ENCODE results near the gene MAPK4. TPM values are rescaled to one million over a fixed set of nuclear protein-coding genes. Genes with fewer than 3 reads are reported as not detected.

Gene MAPK4
- total RNA-seq, 1 donor from 2014 or later: 2.2 TPM

DNA sequence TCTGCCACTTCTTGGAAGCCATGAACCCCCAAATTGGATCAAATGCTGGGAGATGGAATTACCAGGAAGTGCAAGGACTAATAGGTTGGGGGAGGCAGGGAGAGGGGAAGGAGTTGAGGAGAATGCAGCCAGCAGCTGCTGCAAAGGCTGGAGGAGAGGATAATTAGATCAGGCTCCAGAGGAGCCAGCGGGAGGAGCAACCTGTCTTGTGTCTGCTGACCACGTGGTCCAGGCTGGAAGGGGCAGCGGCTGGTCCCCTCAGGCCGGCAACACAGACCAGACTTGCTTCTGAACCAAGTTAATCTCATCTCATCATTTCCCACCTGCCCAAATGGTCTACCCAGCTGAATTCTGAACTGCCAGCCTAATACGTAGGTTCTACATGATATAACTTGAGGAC is 191.6 kb downstream of the MAPK4 start:
- DNase-seq (ENCODE audit: extremely low spot score in 2 of 2): peak in 1 of 2 donors; percentile 70
- intact Hi-C loops (cut with DNase I): no loop called here

DNA sequence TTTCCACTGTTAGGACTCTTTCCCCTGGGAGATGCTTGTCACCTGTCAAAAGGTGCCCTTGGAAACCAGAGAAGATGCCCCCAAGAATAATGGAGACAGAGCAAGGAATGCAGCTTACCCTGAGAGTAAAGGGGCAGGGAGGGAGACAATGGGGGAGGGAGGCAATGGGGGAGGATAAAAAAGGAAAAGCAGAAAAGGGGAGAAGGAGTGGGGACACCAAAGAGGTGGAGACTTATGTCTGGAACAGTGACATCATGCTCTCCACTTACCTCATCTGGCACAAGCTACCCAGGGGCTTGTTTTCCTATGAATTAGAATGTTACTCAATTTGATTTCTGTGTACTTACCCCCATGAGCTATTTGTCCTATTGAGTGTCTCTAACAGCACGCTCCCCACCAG is 192.1 kb downstream of the MAPK4 start:
- Histone ChIP-seq H3K9me3 (no peaks in the 10 kb centered on the region), H3K36me3 (no peaks in the 10 kb centered on the region), H3K4me3 (no peak overlapping the region), H3K27me3 (no peaks in the 10 kb centered on the region), H3K4me1 (no peaks in the 10 kb centered on the region), H3K27ac (no peak overlapping the region)
- peak in 1 of 2 donors; percentile 29 for DNase-seq (ENCODE audit: extremely low spot score in 2 of 2)
- TF ChIP-seq, protein P1, sequence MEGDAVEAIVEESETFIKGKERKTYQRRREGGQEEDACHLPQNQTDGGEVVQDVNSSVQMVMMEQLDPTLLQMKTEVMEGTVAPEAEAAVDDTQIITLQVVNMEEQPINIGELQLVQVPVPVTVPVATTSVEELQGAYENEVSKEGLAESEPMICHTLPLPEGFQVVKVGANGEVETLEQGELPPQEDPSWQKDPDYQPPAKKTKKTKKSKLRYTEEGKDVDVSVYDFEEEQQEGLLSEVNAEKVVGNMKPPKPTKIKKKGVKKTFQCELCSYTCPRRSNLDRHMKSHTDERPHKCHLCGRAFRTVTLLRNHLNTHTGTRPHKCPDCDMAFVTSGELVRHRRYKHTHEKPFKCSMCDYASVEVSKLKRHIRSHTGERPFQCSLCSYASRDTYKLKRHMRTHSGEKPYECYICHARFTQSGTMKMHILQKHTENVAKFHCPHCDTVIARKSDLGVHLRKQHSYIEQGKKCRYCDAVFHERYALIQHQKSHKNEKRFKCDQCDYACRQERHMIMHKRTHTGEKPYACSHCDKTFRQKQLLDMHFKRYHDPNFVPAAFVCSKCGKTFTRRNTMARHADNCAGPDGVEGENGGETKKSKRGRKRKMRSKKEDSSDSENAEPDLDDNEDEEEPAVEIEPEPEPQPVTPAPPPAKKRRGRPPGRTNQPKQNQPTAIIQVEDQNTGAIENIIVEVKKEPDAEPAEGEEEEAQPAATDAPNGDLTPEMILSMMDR (IDR thresholded peaks at IDR 0.05): no peak
- no peak for TF ChIP-seq POLR2A (IDR thresholded peaks at IDR 0.05)
- TF ChIP-seq POLR2AphosphoS5 (IDR thresholded peaks at IDR 0.05; ENCODE audit: insufficient read depth in 1 of 2, low read depth in 1 of 2): no peak
- intact Hi-C loops (cut with DNase I): no loop called here

More for the DNA sequence above, 191.6 kb downstream of the MAPK4 start:
- H3K27ac ChIP-seq: no peak overlapping the region
- TF ChIP-seq POLR2AphosphoS5 (IDR thresholded peaks at IDR 0.05; ENCODE audit: insufficient read depth in 1 of 2, low read depth in 1 of 2): no peak
- H3K9me3 ChIP-seq: no peaks in the 10 kb centered on the region
- no peaks in the 10 kb centered on the region for H3K27me3 ChIP-seq
- no peaks in the 10 kb centered on the region for H3K36me3 ChIP-seq
- no peaks in the 10 kb centered on the region for H3K4me1 ChIP-seq
- no peak overlapping the region for H3K4me3 ChIP-seq

DNA sequence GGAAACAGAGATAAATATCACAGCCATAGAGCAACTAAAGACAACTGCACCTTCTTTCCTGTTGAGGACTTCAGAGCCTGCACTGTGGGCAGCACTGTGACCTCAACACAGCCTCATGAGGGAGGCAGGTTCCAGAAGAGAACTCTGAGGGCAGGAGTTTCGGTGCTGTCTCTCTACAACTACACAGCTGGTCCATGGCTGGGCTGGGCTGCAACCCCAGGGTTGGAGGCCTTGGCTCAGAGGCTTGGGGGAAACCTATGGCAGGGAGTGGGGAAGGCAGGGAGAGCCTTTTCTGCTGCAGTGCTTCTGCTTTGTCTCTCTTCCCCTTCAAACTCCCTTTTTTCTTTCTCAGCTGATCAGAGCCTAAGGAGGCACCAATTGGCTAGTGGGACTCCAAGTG is 193.4 kb downstream of the MAPK4 start:
- intact Hi-C loops (cut with DNase I): no loop called here
- Histone ChIP-seq H3K27ac (no peak overlapping the region), H3K9me3 (no peaks in the 10 kb centered on the region), H3K4me3 (no peak overlapping the region), H3K27me3 (no peaks in the 10 kb centered on the region), H3K36me3 (no peaks in the 10 kb centered on the region), H3K4me1 (no peaks in the 10 kb centered on the region)
- DNase-seq (ENCODE audit: extremely low spot score in 2 of 2): peak; percentile 49 to 82
- TF ChIP-seq, protein P1 (IDR thresholded peaks at IDR 0.05): no peak
- TF ChIP-seq POLR2A (IDR thresholded peaks at IDR 0.05) (no peak), POLR2AphosphoS5 (IDR thresholded peaks at IDR 0.05; ENCODE audit: insufficient read depth in 1 of 2, low read depth in 1 of 2) (no peak)

DNA sequence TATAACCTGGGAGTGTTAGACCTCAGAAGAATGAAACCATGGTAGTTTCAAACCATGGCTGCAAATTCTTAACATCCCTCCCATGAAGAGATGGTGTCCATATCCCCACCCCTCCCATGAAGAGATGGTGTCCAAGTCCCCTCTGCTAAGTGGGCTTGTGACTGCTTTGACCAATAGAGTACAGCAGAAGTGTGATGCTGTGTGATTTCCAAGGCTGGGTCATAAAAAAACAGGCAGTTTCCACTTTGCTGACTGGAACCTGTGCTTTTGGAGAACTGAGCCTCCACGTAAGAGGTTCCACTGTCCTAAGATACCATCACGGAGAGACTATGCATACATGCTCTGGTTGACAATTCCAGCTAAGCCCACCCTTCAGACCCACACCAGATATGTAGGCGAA is 194.4 kb downstream of the MAPK4 start:
- TF ChIP-seq POLR2A (IDR thresholded peaks at IDR 0.05) (no peak), POLR2AphosphoS5 (IDR thresholded peaks at IDR 0.05; ENCODE audit: insufficient read depth in 1 of 2, low read depth in 1 of 2) (no peak)
- TF ChIP-seq, protein P1 (IDR thresholded peaks at IDR 0.05): no peak
- H3K4me1 ChIP-seq: no peaks in the 10 kb centered on the region
- intact Hi-C loops (cut with DNase I): no loop called here
- no peak overlapping the region for H3K27ac ChIP-seq
- no peaks in the 10 kb centered on the region for H3K36me3 ChIP-seq
- H3K9me3 ChIP-seq: no peaks in the 10 kb centered on the region
- H3K27me3 ChIP-seq: no peaks in the 10 kb centered on the region
- DNase-seq (ENCODE audit: extremely low spot score in 2 of 2): peak in 1 of 2 donors; percentile 46
- no peak overlapping the region for H3K4me3 ChIP-seq

DNA sequence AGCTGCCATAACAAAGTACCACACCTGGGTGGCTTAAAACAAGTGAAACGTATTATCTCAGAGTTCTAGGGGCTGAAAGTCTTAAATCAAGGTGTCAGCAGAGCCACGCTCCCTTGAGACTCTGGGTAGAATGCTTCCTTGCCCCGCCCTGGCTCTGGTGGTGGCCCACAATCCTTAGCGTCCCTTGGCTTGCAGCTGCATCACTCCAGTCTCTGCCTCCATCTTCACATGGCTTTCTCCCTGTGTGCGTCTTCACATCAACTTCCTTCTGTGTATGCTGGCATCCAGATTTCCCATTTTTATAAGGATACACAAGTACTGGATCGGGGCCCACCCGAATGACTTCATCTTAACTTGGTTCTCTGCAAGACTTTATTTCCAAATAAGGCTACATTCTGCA is 197.5 kb downstream of the MAPK4 start:
- Histone ChIP-seq H3K4me3 (no peak overlapping the region), H3K27ac (no peak overlapping the region), H3K36me3 (no peaks in the 10 kb centered on the region), H3K4me1 (no peaks in the 10 kb centered on the region), H3K9me3 (no peaks in the 10 kb centered on the region), H3K27me3 (no peaks in the 10 kb centered on the region)
- peak in 1 of 2 donors; percentile 69 for DNase-seq (ENCODE audit: extremely low spot score in 2 of 2)
- intact Hi-C loops (cut with DNase I): no loop called here
- no peak for TF ChIP-seq POLR2AphosphoS5 (IDR thresholded peaks at IDR 0.05; ENCODE audit: insufficient read depth in 1 of 2, low read depth in 1 of 2)
- TF ChIP-seq POLR2A (IDR thresholded peaks at IDR 0.05): no peak
- TF ChIP-seq, protein P1 (IDR thresholded peaks at IDR 0.05): no peak
